Measurements from ENCODE around the gene NAALADL2. TPM values are rescaled to one million over a fixed set of nuclear protein-coding genes. Genes with fewer than 3 reads are reported as not detected.

NAALADL2 gene
- total RNA-seq, 1 experiment from 2014 or later, result 12.8 TPM

- no peaks in the 10 kb centered on the region for H3K36me3 ChIP-seq (ENCODE audit: low read depth)
- intact Hi-C loops (cut with micrococcal nuclease; ENCODE audit: unreplicated experiment), result no loop called here
- H3K79me2 ChIP-seq (ENCODE audit: low read depth), result no peaks in the 10 kb centered on the region
- no peaks in the 10 kb centered on the region for H3K27me3 ChIP-seq (ENCODE audit: insufficient read depth, low read depth)
- TF ChIP-seq EZH2 (IDR thresholded peaks at IDR 0.05; ENCODE audit: low read depth) (no peak), CTCF (conservative IDR thresholded peaks at IDR 0.05) (no peak)
- H3K9me3 ChIP-seq (ENCODE audit: insufficient read depth, low read depth), result no peaks in the 10 kb centered on the region
- no peak for DNase-seq
- no peaks in the 10 kb centered on the region for H4K20me1 ChIP-seq (ENCODE audit: insufficient read depth)
- no peak overlapping the region for H3K27ac ChIP-seq
- H3K4me1 ChIP-seq (replicated peaks; ENCODE audit: insufficient read depth), result no peaks in the 10 kb centered on the region
- H2AFZ ChIP-seq, result no peak overlapping the region
- POLR2A ChIA-PET (ENCODE audit: unreplicated experiment), result no interaction called here
- CTCF ChIA-PET, result interaction anchor here (0.6 kb wide), 1 partner anchor 19 kb away, joined by 3 read pairs; no protein-coding TSS in a partner anchor
- BruUV-seq (replicated peaks), result no TSS peak
- no peak overlapping the region for H3K4me3 ChIP-seq
- no peak overlapping the region for H3K4me2 ChIP-seq
- no peaks in the 10 kb centered on the region for H3K9me2 ChIP-seq (ENCODE audit: insufficient read depth)
- H3F3A ChIP-seq (ENCODE audit: insufficient read depth, low read depth), result no peaks in the 10 kb centered on the region
These were observed 904.8 kb downstream of the NAALADL2 start for GRCh38 chr3:175763948-175764347.

GRCh38 chr3:175764722-175765121 is 905.6 kb downstream of the NAALADL2 start:
- no peaks in the 10 kb centered on the region for H3K9me2 ChIP-seq (ENCODE audit: insufficient read depth)
- TF ChIP-seq EZH2 (IDR thresholded peaks at IDR 0.05; ENCODE audit: low read depth), result no peak
- TF ChIP-seq CTCF (conservative IDR thresholded peaks at IDR 0.05), result no peak
- DNase-seq, result no peak
- no peaks in the 10 kb centered on the region for H3K79me2 ChIP-seq (ENCODE audit: low read depth)
- no TSS peak for BruUV-seq (replicated peaks)
- no peak overlapping the region for H2AFZ ChIP-seq
- H3K27ac ChIP-seq, result no peak overlapping the region
- no peaks in the 10 kb centered on the region for H3K4me1 ChIP-seq (replicated peaks; ENCODE audit: insufficient read depth)
- H3K4me2 ChIP-seq, result no peak overlapping the region
- CTCF ChIA-PET, result interaction anchor here (0.6 kb wide), 1 partner anchor 19 kb away, joined by 3 read pairs; no protein-coding TSS in a partner anchor
- no peaks in the 10 kb centered on the region for H3K9me3 ChIP-seq (ENCODE audit: insufficient read depth, low read depth)
- POLR2A ChIA-PET (ENCODE audit: unreplicated experiment), result no interaction called here
- no peaks in the 10 kb centered on the region for H3F3A ChIP-seq (ENCODE audit: insufficient read depth, low read depth)
- H3K36me3 ChIP-seq (ENCODE audit: low read depth), result no peaks in the 10 kb centered on the region
- H3K27me3 ChIP-seq (ENCODE audit: insufficient read depth, low read depth), result no peaks in the 10 kb centered on the region
- no peak overlapping the region for H3K4me3 ChIP-seq
- intact Hi-C loops (cut with micrococcal nuclease; ENCODE audit: unreplicated experiment), result no loop called here
- no peaks in the 10 kb centered on the region for H4K20me1 ChIP-seq (ENCODE audit: insufficient read depth)

GRCh38 chr3:175770426-175770825 is 911.3 kb downstream of the NAALADL2 start:
- intact Hi-C loops (cut with micrococcal nuclease; ENCODE audit: unreplicated experiment), result no loop called here
- H2AFZ ChIP-seq, result no peak overlapping the region

More at GRCh38 chr3:175770426-175770825, 911.3 kb downstream of the NAALADL2 start:
- DNase-seq, result no peak
- Histone ChIP-seq H3K9me3 (ENCODE audit: insufficient read depth, low read depth) (no peaks in the 10 kb centered on the region), H4K20me1 (ENCODE audit: insufficient read depth) (no peaks in the 10 kb centered on the region), H3K4me3 (no peak overlapping the region), H3K79me2 (ENCODE audit: low read depth) (no peaks in the 10 kb centered on the region), H3K27me3 (ENCODE audit: insufficient read depth, low read depth) (no peaks in the 10 kb centered on the region), H3F3A (ENCODE audit: insufficient read depth, low read depth) (no peaks in the 10 kb centered on the region), H3K9me2 (ENCODE audit: insufficient read depth) (no peaks in the 10 kb centered on the region), H3K36me3 (ENCODE audit: low read depth) (no peaks in the 10 kb centered on the region), H3K27ac (no peak overlapping the region), H3K4me1 (replicated peaks; ENCODE audit: insufficient read depth) (no peaks in the 10 kb centered on the region), H3K4me2 (no peak overlapping the region)
- BruUV-seq (replicated peaks), result no TSS peak
- TF ChIP-seq EZH2 (IDR thresholded peaks at IDR 0.05; ENCODE audit: low read depth) (no peak), CTCF (conservative IDR thresholded peaks at IDR 0.05) (no peak)
- ChIA-PET CTCF (no interaction called here), POLR2A (ENCODE audit: unreplicated experiment) (no interaction called here)
